ENCODE data around the gene FBLN7. TPM values are rescaled to one million over a fixed set of nuclear protein-coding genes. Genes with fewer than 3 reads are reported as not detected.
"Not testable (repeated sequence)": the region's sequence is repeated elsewhere in the genome, so short reads cannot be mapped to it uniquely, and the experiment has no call there.

The FBLN7 gene, protein sequence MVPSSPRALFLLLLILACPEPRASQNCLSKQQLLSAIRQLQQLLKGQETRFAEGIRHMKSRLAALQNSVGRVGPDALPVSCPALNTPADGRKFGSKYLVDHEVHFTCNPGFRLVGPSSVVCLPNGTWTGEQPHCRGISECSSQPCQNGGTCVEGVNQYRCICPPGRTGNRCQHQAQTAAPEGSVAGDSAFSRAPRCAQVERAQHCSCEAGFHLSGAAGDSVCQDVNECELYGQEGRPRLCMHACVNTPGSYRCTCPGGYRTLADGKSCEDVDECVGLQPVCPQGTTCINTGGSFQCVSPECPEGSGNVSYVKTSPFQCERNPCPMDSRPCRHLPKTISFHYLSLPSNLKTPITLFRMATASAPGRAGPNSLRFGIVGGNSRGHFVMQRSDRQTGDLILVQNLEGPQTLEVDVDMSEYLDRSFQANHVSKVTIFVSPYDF
- 10 to 100 TPM; 40.5 to 40.6 TPM for total RNA-seq

DNA sequence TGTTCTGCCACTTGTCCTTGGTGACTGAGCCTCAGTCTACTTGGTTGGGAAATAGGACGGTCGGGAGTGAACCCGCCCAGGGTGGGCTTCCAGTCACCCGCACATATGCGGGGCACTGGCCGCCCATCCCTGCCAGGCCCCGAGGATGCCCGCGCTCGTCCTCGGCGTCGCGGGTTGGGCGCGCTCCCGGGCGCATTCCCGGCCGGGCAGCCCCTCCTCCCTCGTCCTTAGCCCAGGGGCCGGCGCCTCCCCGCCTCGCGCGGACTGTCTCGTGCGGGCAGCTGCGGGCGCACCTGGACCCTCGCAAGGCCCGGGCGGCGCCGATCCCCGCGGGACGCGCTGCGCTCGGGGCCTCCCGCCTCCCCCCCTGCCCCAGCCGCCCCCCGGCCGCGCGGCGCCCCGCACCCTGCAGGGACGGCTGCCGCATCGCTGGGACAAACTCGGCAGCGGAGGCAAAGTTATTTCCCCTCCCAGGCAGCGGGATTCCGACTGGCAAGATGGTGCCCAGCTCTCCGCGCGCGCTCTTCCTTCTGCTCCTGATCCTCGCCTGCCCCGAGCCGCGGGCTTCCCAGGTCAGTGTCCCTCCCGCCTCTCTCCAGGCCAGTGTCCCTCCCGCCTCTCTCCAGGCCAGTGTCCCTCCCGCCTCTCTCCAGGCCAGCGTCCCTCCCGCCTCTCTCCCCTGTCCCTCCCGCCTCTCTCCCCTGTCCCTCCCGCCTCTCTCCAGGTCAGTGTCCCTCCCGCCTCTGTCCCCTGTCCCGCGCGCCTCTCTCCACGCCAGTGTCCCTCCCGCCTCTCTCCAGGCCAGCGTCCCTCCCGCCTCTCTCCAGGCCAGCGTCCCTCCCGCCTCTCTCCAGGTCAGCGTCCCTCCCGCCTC is at the start of gene FBLN7:
Gene FBLN7, plus strand, starts transcription at position 227 of the 874 bp plus-strand sequence. Its CDS starts 271 bp downstream, at position 498.
- H3K36me3 Mint-ChIP-seq (ENCODE audit: low read depth): peaks cover 1% of the 10 kb centered on the region
- ChIA-PET POLR2A (no interaction called here), CTCF (interaction anchor here (1.9 kb wide), 1 partner anchor 17 kb away, joined by 7 read pairs; no protein-coding TSS in a partner anchor)
- ATAC-seq (peak; percentile 31), DNase-seq (peak; percentile 29)
- intact Hi-C loops (cut with DNase I, micrococcal nuclease): no loop called here
- H3K27ac Mint-ChIP-seq: peak within 1 kb of the TSS; percentile 53
- H3K9me3 Mint-ChIP-seq (ENCODE audit: low read depth): peaks cover under 1% of the 10 kb centered on the region
- peaks cover 16% of the 10 kb centered on the region for H3K27me3 Mint-ChIP-seq
- peaks cover 9% of the 10 kb centered on the region for H3K4me1 Mint-ChIP-seq
- H3K4me3 Mint-ChIP-seq: peak within 1 kb of the TSS; percentile 46

DNA sequence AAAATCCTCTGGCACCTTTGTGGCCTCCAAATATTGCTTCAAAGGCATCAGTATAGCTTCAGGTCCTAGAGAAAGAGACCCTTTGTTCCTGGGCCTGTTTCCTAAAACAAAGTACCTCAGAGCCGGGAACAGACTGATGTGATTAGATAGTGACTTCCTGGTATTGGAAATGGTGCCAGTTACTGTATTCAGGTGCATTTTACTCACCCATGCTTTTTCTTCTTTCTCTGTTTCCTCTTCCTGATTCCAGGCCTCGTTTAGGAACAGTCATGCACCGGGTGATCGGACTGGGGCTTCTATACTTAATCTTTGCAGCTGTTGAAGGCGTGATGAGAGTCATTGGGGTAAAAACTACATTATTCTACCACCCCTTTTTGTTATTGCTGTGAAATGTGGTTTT is 48.8 kb upstream of the FBLN7 start:
- ChIA-PET POLR2A (no interaction called here), CTCF (interaction anchor here (0.6 to 1.9 kb wide), 4 partner anchors 11 to 454 kb away, joined by 3 to 4 read pairs (median 4); no protein-coding TSS in a partner anchor)
- intact Hi-C loops (cut with DNase I, micrococcal nuclease): no loop called here
- DNase-seq (no peak), ATAC-seq (no peak)
- H3K9me3 Mint-ChIP-seq (ENCODE audit: low read depth): no peaks in the 10 kb centered on the region
- H3K4me3 Mint-ChIP-seq: no peak overlapping the region
- H3K27me3 Mint-ChIP-seq: no peaks in the 10 kb centered on the region
- peaks cover 10% of the 10 kb centered on the region for H3K4me1 Mint-ChIP-seq
- no peak overlapping the region for H3K27ac Mint-ChIP-seq
- peaks cover 53% of the 10 kb centered on the region for H3K36me3 Mint-ChIP-seq (ENCODE audit: low read depth)

DNA sequence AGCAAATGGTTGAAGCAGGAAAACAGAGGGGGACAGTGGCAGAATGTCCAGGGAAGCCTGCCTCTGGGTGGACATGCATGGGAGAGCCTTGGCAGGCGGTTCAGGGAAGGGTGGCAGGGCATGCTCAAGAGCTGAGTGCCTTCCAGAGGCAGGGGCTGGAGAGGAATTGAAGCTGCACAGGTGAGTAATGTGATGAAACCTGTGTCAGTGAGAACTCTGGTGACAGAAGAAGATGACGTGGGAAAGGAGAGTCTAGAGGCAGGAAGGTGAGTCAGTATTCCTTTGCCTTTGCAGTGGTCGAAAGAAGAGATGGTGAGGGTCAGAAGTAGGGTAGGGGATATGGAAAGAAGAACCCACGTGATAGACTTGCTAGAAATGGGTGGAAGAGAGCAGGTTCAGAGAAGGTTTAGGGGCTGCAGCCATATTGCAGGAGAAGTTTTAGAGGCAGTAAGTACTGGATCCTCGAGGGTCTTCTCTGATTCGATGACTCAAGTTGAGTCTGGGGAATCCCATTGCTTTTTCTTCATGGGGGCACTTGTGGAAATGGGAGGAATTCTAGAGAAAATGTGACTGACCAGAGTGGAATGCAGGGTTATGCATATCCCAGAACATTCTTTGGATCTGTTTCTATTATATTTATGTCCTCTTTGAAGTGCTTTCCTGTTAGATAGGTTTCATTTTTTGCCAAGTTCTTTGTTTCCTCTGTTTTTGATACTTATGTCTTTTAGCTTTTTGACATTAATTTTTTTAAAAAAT is 45.7 kb upstream of the FBLN7 start:
- Mint-ChIP-seq H3K4me3 (no peak overlapping the region), H3K9me3 (ENCODE audit: low read depth) (no peaks in the 10 kb centered on the region), H3K4me1 (peaks cover 12% of the 10 kb centered on the region), H3K36me3 (ENCODE audit: low read depth) (peaks cover 48% of the 10 kb centered on the region), H3K27ac (peak overlapping the region; percentile 3), H3K27me3 (no peaks in the 10 kb centered on the region)
- intact Hi-C loops (cut with DNase I, micrococcal nuclease): no loop called here
- DNase-seq (peak; percentile 12), ATAC-seq (peak; percentile 83)
- ChIA-PET POLR2A (no interaction called here), CTCF (no interaction called here)

DNA sequence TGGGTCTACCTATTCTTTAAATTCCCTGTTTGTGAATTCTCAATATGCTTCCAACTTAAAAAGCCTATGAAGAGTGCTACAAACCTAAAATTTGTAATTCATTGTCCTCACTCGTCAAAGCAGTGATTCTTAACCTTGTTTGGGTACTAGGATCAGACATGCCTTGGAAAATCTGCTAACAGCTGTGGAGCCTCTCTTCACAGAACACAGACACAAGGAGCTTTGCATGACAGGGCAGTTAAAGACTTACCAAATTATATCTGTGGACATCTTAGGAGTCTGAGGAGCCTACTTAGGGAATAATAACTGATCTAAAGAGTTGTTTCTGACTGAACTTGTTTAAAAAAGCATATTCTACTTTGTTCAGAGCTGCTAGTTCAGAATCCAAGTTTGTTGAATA is 45.0 kb upstream of the FBLN7 start:
- intact Hi-C loops (cut with DNase I, micrococcal nuclease): no loop called here
- ATAC-seq (no peak), DNase-seq (no peak)
- no peak overlapping the region for H3K27ac Mint-ChIP-seq
- CTCF ChIA-PET: no interaction called here
- H3K4me1 Mint-ChIP-seq: peaks cover 12% of the 10 kb centered on the region
- H3K36me3 Mint-ChIP-seq (ENCODE audit: low read depth): peaks cover 46% of the 10 kb centered on the region
- H3K9me3 Mint-ChIP-seq (ENCODE audit: low read depth): no peaks in the 10 kb centered on the region
- POLR2A ChIA-PET: no interaction called here
- H3K27me3 Mint-ChIP-seq: no peaks in the 10 kb centered on the region
- H3K4me3 Mint-ChIP-seq: no peak overlapping the region

DNA sequence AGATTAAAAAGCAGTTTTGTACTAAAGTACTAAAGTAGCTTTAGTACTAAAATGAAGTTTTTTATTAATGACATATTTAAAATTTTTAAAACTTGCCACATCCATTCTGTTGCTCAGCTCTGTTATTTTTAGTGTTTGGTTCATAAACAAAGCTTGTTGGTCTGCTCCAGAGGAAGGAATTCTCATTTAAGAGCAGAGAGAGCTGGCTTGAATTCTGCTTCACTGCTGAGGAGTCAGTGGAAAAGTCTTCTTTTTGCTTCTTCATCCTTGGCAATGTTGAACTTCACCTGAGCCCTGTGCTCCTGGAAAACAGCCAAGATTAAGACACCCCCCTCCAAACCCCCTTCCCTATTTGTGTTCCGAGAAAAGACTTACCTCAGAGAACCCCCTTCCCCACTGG is 42.5 kb upstream of the FBLN7 start:
- ATAC-seq: no peak
- intact Hi-C loops (cut with DNase I, micrococcal nuclease): no loop called here
- H3K4me1 Mint-ChIP-seq: peaks cover 12% of the 10 kb centered on the region
- POLR2A ChIA-PET: no interaction called here
- H3K27me3 Mint-ChIP-seq: no peaks in the 10 kb centered on the region
- CTCF ChIA-PET: interaction anchor here (1.0 kb wide), 1 partner anchor 11 kb away, joined by 3 read pairs; no protein-coding TSS in a partner anchor
- H3K36me3 Mint-ChIP-seq (ENCODE audit: low read depth): peaks cover 39% of the 10 kb centered on the region
- H3K27ac Mint-ChIP-seq: no peak overlapping the region
- H3K4me3 Mint-ChIP-seq: no peak overlapping the region
- H3K9me3 Mint-ChIP-seq (ENCODE audit: low read depth): no peaks in the 10 kb centered on the region
- no peak for DNase-seq

DNA sequence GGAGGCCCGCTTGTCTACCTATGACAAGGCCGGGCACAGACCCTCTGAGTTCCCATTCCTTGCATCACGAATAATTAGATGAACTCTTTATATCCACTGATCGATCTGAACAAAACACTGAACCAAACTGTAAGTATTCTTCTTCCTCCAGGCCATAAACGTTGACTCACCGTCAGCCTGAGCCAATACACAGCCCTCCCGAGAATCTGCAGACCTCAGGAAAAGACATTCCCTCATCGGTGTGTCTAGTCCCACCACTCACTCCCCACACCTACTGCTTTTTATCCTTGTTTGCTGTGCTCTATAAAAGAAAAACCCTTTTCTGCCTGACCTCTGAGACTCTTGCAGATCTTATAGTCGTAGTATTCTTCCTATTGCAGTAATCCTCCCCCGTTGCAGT is 42.1 kb upstream of the FBLN7 start:
- no peak overlapping the region for H3K4me3 Mint-ChIP-seq
- peaks cover 39% of the 10 kb centered on the region for H3K36me3 Mint-ChIP-seq (ENCODE audit: low read depth)
- ATAC-seq (no peak), DNase-seq (no peak)
- H3K27me3 Mint-ChIP-seq: no peaks in the 10 kb centered on the region
- ChIA-PET POLR2A (no interaction called here), CTCF (no interaction called here)
- peaks cover 12% of the 10 kb centered on the region for H3K4me1 Mint-ChIP-seq
- H3K27ac Mint-ChIP-seq: no peak overlapping the region
- no peaks in the 10 kb centered on the region for H3K9me3 Mint-ChIP-seq (ENCODE audit: low read depth)
- intact Hi-C loops (cut with DNase I, micrococcal nuclease): no loop called here

DNA sequence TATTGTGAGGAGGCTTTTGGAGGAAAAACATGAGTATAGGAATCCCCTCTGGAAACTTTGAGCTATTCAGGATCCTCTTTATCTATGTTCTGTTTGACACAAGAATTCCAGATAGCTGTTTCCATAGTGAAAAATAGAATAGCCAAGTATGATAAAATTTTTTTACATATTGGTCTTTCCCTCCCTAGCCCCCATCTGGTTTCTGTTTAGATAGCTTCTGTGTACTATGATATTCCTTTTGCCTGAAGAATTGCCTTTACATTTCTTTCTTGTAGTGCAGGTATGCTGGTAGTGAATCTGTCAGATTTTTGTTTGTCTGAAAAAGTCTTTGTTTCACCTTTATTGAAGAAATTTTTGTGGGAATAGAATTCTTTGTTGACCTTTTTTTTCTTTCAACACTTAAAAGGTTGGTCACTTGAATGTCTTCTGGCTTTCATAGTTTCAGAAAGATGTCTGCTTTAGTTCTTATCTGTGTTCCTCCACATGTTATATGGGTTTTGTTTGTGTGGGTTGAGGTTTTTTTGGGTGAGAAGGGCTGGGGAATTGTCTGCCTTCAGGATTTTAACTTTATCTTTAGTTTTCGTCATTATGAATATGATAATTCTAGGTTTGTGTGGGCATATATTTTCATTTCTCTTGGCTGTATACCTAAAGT is 29.9 kb upstream of the FBLN7 start:
- no peak for ATAC-seq
- Mint-ChIP-seq H3K4me3 (no peak overlapping the region), H3K27ac (no peak overlapping the region), H3K9me3 (ENCODE audit: low read depth) (peaks cover 15% of the 10 kb centered on the region), H3K36me3 (ENCODE audit: low read depth) (peaks cover 71% of the 10 kb centered on the region), H3K27me3 (no peaks in the 10 kb centered on the region), H3K4me1 (peaks cover 16% of the 10 kb centered on the region)
- CTCF ChIA-PET: interaction anchor here (0.6 to 1.6 kb wide), 5 partner anchors 10 to 193 kb away, joined by 3 to 4 read pairs (median 3); no protein-coding TSS in a partner anchor
- no peak for DNase-seq
- intact Hi-C loops (cut with DNase I, micrococcal nuclease): loop anchor here in 1 of 2 experiments (5.0 kb wide), 1 partner anchor 51 kb away; the partner anchor contains the start of gene TMEM87B
- POLR2A ChIA-PET: no interaction called here

DNA sequence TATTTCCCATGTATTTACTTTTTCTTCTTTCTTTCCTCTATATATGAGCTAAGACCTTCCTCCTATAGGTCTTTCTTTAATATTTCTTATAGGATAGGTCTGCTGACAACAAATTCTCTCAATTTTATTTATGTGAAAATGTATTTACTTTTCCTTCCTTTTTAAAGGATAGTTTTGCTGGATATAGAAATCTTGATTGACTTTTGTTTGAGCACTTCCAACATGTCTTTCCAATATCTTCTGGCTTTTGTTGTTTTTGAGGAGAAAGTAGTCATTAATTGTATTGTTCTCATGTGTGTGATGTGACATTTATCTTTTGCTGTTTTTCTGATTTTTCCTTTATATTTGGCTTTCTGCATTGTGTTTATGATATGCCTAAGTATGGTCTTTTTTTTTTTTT is 28.9 kb upstream of the FBLN7 start:
- Mint-ChIP-seq H3K36me3 (ENCODE audit: low read depth) (peaks cover 68% of the 10 kb centered on the region), H3K4me1 (peaks cover 18% of the 10 kb centered on the region), H3K9me3 (ENCODE audit: low read depth) (peaks cover 15% of the 10 kb centered on the region), H3K27me3 (no peaks in the 10 kb centered on the region), H3K27ac (no peak overlapping the region), H3K4me3 (no peak overlapping the region)
- intact Hi-C loops (cut with DNase I, micrococcal nuclease): loop anchor here in 1 of 2 experiments (5.0 kb wide), 1 partner anchor 52 kb away; the partner anchor contains the start of gene TMEM87B
- ChIA-PET POLR2A (no interaction called here), CTCF (interaction anchor here (0.6 to 1.6 kb wide), 4 partner anchors 9 to 966 kb away, joined by 3 to 4 read pairs (median 4); no protein-coding TSS in a partner anchor)
- DNase-seq (no peak), ATAC-seq (no peak)

DNA sequence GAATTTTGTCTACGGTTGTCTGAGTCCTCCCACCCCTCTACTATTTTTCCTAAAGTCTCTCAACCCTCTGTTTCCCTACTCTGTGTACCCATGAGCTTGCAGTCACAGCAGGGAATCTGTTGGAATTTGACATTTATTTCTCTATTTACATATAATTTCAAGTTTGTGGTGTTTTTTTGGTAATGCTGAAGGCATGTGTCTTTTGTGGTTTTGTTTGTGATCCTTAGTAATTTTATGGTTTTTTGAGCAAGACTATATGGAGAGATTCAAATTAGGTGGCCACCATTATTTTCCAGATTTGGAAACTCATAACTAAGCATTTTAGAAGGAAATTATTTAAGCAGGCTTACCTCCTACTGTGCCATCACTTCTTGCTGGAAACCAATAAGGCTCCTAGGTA is 27.2 kb upstream of the FBLN7 start:
- ATAC-seq: no peak
- POLR2A ChIA-PET: no interaction called here
- intact Hi-C loops (cut with DNase I, micrococcal nuclease): no loop called here
- DNase-seq: no peak
- Mint-ChIP-seq H3K4me3 (no peak overlapping the region), H3K27me3 (no peaks in the 10 kb centered on the region), H3K27ac (no peak overlapping the region), H3K4me1 (peaks cover 18% of the 10 kb centered on the region), H3K36me3 (ENCODE audit: low read depth) (peaks cover 68% of the 10 kb centered on the region), H3K9me3 (ENCODE audit: low read depth) (peaks cover 15% of the 10 kb centered on the region)
- CTCF ChIA-PET: interaction anchor here (1.3 kb wide), 1 partner anchor 11 kb away, joined by 6 read pairs; no protein-coding TSS in a partner anchor

DNA sequence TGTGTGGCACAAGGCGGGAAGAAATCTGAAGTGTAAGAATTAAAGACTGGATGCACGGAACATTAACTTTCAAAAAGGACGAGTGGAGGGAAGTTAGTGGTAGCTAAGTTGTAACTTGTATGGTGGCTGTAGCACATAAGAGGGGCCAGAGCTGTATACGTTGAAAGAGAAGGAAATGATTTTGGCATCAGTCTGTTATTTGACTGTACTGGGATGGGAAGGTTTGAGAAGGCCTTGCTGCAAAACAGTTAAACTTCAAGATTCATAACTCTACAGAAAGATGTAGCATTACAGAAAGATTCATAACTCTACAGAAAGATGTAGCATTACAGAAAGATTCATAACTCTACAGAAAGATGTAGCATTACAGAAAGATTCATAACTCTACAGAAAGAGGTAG is 24.8 kb upstream of the FBLN7 start:
- CTCF ChIA-PET: interaction anchor here (0.8 to 1.0 kb wide), 2 partner anchors 8 to 59 kb away, joined by 3 to 5 read pairs; no protein-coding TSS in a partner anchor
- Mint-ChIP-seq H3K9me3 (ENCODE audit: low read depth) (peaks cover 15% of the 10 kb centered on the region), H3K36me3 (ENCODE audit: low read depth) (peaks cover 63% of the 10 kb centered on the region), H3K27ac (peak overlapping the region; percentile 77), H3K4me1 (peaks cover 16% of the 10 kb centered on the region)
- intact Hi-C loops (cut with DNase I, micrococcal nuclease): loop anchor here in 1 of 2 experiments (2.0 kb wide), 1 partner anchor 47 kb away; no protein-coding TSS in a partner anchor
- DNase-seq, H3K27me3 Mint-ChIP-seq, H3K4me3 Mint-ChIP-seq, ATAC-seq: not testable (repeated sequence)
- POLR2A ChIA-PET: interaction anchor here (1.2 kb wide), 1 partner anchor 34 kb away, joined by 3 read pairs; no protein-coding TSS in a partner anchor
